BE2C (cell line): ENCODE results near the gene GNG13.

ENCODE experiments used
- DNase-seq: peaks from one replicate; pipeline ENCODE4 v3.0.0-alpha.2; 2020
- H3K27me3 ChIP-seq: fragments of 250-450 bp; sonication (Bioruptor Pico); 2 replicates; pipeline ENCODE4 v1.5.1; 2020; ENCODE audit warnings: mild to moderate bottlenecking
- H3K36me3 ChIP-seq: fragments of 250-450 bp; sonication (Bioruptor Pico); 2 replicates; pipeline ENCODE4 v1.5.1; 2020; ENCODE audit warnings: mild to moderate bottlenecking
- H3K4me1 ChIP-seq: fragments of 250-450 bp; sonication (Bioruptor Pico); 2 replicates; pipeline ENCODE4 v1.5.1; 2020
- H3K4me3 ChIP-seq: 2 replicates; pipeline ENCODE4 v1.5.1; 2011; ENCODE audit warnings: low read depth, low read length
- H3K9me3 ChIP-seq: fragments of 250-450 bp; sonication (Bioruptor Pico); 2 replicates; pipeline ENCODE4 v1.5.1; 2020
- TF ChIP-seq, protein P1 (sequence below): IDR thresholded peaks from 2 replicates; pipeline ENCODE4 v1.5.1; 2012; ENCODE audit warnings: mild to moderate bottlenecking, low read depth, low read length

GNG13 gene

DNA sequence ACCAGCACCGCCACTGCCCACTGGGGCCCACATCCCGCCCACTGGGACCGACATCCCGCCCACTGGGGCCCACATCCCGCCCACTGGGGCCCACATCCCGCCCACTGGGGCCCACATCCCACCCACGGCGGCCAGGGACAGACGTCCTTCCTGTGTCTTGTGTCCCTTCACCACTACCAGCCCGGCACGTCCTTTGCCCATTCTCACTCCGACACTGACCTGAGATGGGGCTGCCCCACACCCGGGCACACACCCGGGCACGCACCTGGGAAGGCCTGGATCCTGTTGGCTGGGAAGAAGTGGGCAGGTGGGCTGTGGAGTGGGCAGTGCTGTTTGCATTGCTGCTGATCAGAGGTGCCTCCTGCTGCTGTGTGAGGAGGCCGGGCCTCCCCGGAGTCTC, 28.4 kb upstream of the GNG13 start:
- H3K36me3 ChIP-seq: no peaks in the 10 kb centered on the region
- no peak for DNase-seq
- TF ChIP-seq, protein P1, sequence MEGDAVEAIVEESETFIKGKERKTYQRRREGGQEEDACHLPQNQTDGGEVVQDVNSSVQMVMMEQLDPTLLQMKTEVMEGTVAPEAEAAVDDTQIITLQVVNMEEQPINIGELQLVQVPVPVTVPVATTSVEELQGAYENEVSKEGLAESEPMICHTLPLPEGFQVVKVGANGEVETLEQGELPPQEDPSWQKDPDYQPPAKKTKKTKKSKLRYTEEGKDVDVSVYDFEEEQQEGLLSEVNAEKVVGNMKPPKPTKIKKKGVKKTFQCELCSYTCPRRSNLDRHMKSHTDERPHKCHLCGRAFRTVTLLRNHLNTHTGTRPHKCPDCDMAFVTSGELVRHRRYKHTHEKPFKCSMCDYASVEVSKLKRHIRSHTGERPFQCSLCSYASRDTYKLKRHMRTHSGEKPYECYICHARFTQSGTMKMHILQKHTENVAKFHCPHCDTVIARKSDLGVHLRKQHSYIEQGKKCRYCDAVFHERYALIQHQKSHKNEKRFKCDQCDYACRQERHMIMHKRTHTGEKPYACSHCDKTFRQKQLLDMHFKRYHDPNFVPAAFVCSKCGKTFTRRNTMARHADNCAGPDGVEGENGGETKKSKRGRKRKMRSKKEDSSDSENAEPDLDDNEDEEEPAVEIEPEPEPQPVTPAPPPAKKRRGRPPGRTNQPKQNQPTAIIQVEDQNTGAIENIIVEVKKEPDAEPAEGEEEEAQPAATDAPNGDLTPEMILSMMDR: no peak
- peaks cover 4% of the 10 kb centered on the region; the same call in 1 of the 2 replicates for H3K4me1 ChIP-seq
- H3K27me3 ChIP-seq: peaks cover 22% of the 10 kb centered on the region
- no peak overlapping the region for H3K4me3 ChIP-seq
- H3K9me3 ChIP-seq: no peaks in the 10 kb centered on the region; the same call in 1 of the 2 replicates

- Histone ChIP-seq H3K27me3 (peaks cover 11% of the 10 kb centered on the region), H3K36me3 (no peaks in the 10 kb centered on the region), H3K4me3 (no peak overlapping the region), H3K9me3 (no peaks in the 10 kb centered on the region), H3K4me1 (peaks cover 4% of the 10 kb centered on the region; the same call in 1 of the 2 replicates)
- TF ChIP-seq, protein P1: no peak
- DNase-seq: no peak
These were observed 27.0 kb upstream of the GNG13 start for GRCh38 chr16:827513-827912.

GRCh38 chr16:825341-826061, 25.0 kb upstream of the GNG13 start:
- no peaks in the 10 kb centered on the region for H3K9me3 ChIP-seq
- peaks cover 17% of the 10 kb centered on the region for H3K27me3 ChIP-seq
- peak; percentile 50 for DNase-seq
- peaks cover 4% of the 10 kb centered on the region; the same call in 1 of the 2 replicates for H3K4me1 ChIP-seq
- TF ChIP-seq, protein P1: no peak
- no peaks in the 10 kb centered on the region for H3K36me3 ChIP-seq
- no peak overlapping the region; the same call in 1 of the 2 replicates for H3K4me3 ChIP-seq

- Histone ChIP-seq H3K36me3 (no peaks in the 10 kb centered on the region), H3K4me3 (no peak overlapping the region), H3K9me3 (no peaks in the 10 kb centered on the region), H3K27me3 (peaks cover 26% of the 10 kb centered on the region), H3K4me1 (peaks cover 4% of the 10 kb centered on the region; the same call in 1 of the 2 replicates)
- TF ChIP-seq, protein P1: no peak
- no peak for DNase-seq
These were observed 24.1 kb upstream of the GNG13 start for GRCh38 chr16:824601-825000.

DNA sequence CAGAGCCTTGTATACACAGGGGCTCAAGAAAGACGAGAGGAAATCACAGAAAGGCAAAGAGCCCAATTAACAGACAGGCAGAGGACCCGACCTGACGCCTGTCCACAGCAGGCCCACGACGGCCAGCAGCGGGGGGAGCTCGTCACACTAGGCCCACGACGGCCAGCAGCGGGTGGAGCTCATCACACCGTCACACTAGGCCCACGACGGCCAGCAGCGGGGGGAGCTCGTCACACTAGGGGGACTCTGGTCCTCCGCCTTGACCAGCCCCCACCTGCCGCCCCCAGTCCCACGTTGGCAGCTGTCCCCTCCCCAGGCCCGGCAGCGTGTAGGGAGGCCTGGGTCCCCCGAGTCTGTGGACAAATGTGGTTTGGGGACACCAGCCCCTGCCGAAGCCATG, 23.7 kb upstream of the GNG13 start:
- no peak for DNase-seq
- H3K4me3 ChIP-seq: no peak overlapping the region
- no peaks in the 10 kb centered on the region for H3K36me3 ChIP-seq
- TF ChIP-seq, protein P1: no peak
- peaks cover 30% of the 10 kb centered on the region for H3K27me3 ChIP-seq
- peaks cover 4% of the 10 kb centered on the region; the same call in 1 of the 2 replicates for H3K4me1 ChIP-seq
- no peaks in the 10 kb centered on the region for H3K9me3 ChIP-seq

- Histone ChIP-seq H3K36me3 (no peaks in the 10 kb centered on the region), H3K4me1 (peaks cover 4% of the 10 kb centered on the region; the same call in 1 of the 2 replicates), H3K27me3 (peaks cover 40% of the 10 kb centered on the region), H3K9me3 (no peaks in the 10 kb centered on the region), H3K4me3 (no peak overlapping the region)
- TF ChIP-seq, protein P1: no peak
- no peak for DNase-seq
These were observed 22.4 kb upstream of the GNG13 start for GRCh38 chr16:822909-823297.
